Hepatocyte (in vitro differentiated cells): Measurements from ENCODE around the gene COL13A1. TPM values are rescaled to one million over a fixed set of nuclear protein-coding genes. Genes with fewer than 3 reads are reported as not detected.

ENCODE experiments used
- DNase-seq: peaks from one replicate; pipeline ENCODE4 v3.0.0-alpha.2; 2016; ENCODE audit warnings: low spot score
- H2AFZ ChIP-seq: fragments of 200-600 bp; sonication (generic); 2 replicates; pipeline ENCODE4 v1.6.0; 2016; ENCODE audit warnings: antibody characterized with exemption, mild to moderate bottlenecking
- H3K27ac ChIP-seq: fragments of 200-600 bp; sonication (generic); 2 replicates; pipeline ENCODE4 v1.5.1; 2016; ENCODE audit warnings: mild to moderate bottlenecking
- H3K27me3 ChIP-seq: fragments of 200-600 bp; sonication (generic); 2 replicates; pipeline ENCODE4 v1.6.1; 2016
- H3K36me3 ChIP-seq: fragments of 200-600 bp; sonication (generic); replicated peaks from 2 replicates; pipeline ENCODE4 v1.5.1; 2016; ENCODE audit warnings: low read depth; ENCODE audit not compliant: insufficient read depth
- H3K4me1 ChIP-seq: fragments of 200-600 bp; sonication (generic); 2 replicates; pipeline ENCODE4 v1.5.1; 2016; ENCODE audit warnings: mild to moderate bottlenecking, moderate library complexity; ENCODE audit not compliant: insufficient read depth
- H3K4me2 ChIP-seq: fragments of 200-600 bp; sonication (generic); 2 replicates; pipeline ENCODE4 v1.6.0; 2016
- H3K4me3 ChIP-seq: fragments of 200-600 bp; sonication (generic); 2 replicates; pipeline ENCODE4 v1.5.1; 2016; ENCODE audit warnings: mild to moderate bottlenecking
- H3K79me2 ChIP-seq: fragments of 200-600 bp; sonication (generic); 2 replicates; pipeline ENCODE4 v1.6.0; 2017; ENCODE audit warnings: mild to moderate bottlenecking
- H3K9me2 ChIP-seq: fragments of 200-600 bp; sonication (generic); replicated peaks from 2 replicates; pipeline ENCODE4 v1.6.0; 2017; ENCODE audit warnings: mild to moderate bottlenecking; ENCODE audit not compliant: insufficient read depth
- H3K9me3 ChIP-seq: fragments of 200-600 bp; sonication (generic); 2 replicates; pipeline ENCODE4 v1.5.1; 2016; ENCODE audit warnings: low read depth, mild to moderate bottlenecking
- H4K20me1 ChIP-seq: fragments of 200-600 bp; sonication (generic); 2 replicates; pipeline ENCODE4 v1.6.0; 2016; ENCODE audit warnings: mild to moderate bottlenecking; ENCODE audit not compliant: insufficient read depth, poor library complexity, severe bottlenecking
- CTCF ChIP-seq: fragments of 200-600 bp; sonication (generic); IDR thresholded peaks from 2 replicates; pipeline ENCODE4 v1.5.1; 2016; ENCODE audit warnings: antibody characterized with exemption, mild to moderate bottlenecking; ENCODE audit not compliant: poor library complexity
- EZH2 ChIP-seq: fragments of 200-600 bp; sonication (generic); IDR thresholded peaks from 2 replicates; pipeline ENCODE4 v1.6.1; 2016; ENCODE audit warnings: antibody characterized with exemption, mild to moderate bottlenecking, borderline replicate concordance
- EZH2phosphoT487 ChIP-seq: fragments of 200-600 bp; sonication (generic); IDR thresholded peaks from one replicate; pipeline ENCODE4 v1.6.1; 2018; ENCODE audit warnings: antibody characterized with exemption, mild to moderate bottlenecking, low read depth, moderate library complexity; ENCODE audit not compliant: unreplicated experiment, severe bottlenecking
- WGBS: methylation state at CpG from one replicate; pipeline ENCODE4 v1.1.6; 2016; ENCODE audit warnings: low lambda C conversion rate; ENCODE audit errors: missing lambda C conversion rate; 5-methylcytosine and 5-hydroxymethylcytosine counted together
- polyA plus RNA-seq: library from polyadenylated mRNA; unstranded; fragments of >200 nt; fragmentation: Nextera tagmentation; extraction: Ambion mirVana; gene quantifications from 2 replicates; pipeline ENCODE4 v1.2.1, GENCODE V29; 2016
- total RNA-seq: library from RNA; depleted of rRNA; stranded (reverse); fragments of >200 nt; gene quantifications from 2 replicates; pipeline ENCODE4 v1.2.3, GENCODE V29; 2014

COL13A1 gene
- total and polyA plus RNA-seq, 2 experiments from 2014 or later: 4.5 to 8.5 TPM

DNA sequence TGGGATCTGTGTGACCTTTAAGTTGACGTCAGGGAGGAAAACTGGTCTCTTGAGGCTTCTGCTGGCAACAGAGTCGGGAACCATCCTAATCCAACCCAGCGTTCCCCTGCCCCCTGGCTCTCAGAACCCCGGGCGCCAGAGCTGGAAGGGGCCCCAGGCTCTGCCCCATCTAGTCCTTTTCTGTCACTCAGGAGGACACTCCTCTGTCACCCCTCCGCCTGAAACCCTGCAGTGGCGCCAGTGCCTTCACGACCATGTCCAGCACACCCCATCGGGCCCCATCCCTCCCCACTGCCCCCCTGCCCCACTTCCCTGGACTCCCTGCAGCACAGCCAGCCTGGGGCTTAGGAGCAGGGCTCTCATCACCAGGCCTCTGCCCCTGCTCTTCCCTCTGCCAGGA, 39.1 kb downstream of the COL13A1 start:
- Histone ChIP-seq H3K4me3 (no peak overlapping the region), H3K4me2 (no peak overlapping the region), H3K79me2 (no peaks in the 10 kb centered on the region), H3K4me1 (peaks cover 33% of the 10 kb centered on the region), H4K20me1 (no peaks in the 10 kb centered on the region), H2AFZ (no peak overlapping the region), H3K27me3 (no peaks in the 10 kb centered on the region), H3K9me3 (no peaks in the 10 kb centered on the region), H3K9me2 (no peaks in the 10 kb centered on the region), H3K36me3 (no peaks in the 10 kb centered on the region), H3K27ac (no peak overlapping the region)
- TF ChIP-seq EZH2phosphoT487 (no peak), EZH2 (no peak), CTCF (no peak)
- 85% methylated on average over 8 of the region's 9 CpGs for WGBS
- no peak for DNase-seq

- no peaks in the 10 kb centered on the region for H3K36me3 ChIP-seq
- no peak overlapping the region for H3K27ac ChIP-seq
- no peaks in the 10 kb centered on the region for H3K79me2 ChIP-seq
- no peak for DNase-seq
- no peak for TF ChIP-seq CTCF
- TF ChIP-seq EZH2: no peak
- no peak for TF ChIP-seq EZH2phosphoT487
- H3K4me1 ChIP-seq: peaks cover 37% of the 10 kb centered on the region
- no peaks in the 10 kb centered on the region for H3K27me3 ChIP-seq
- no peak overlapping the region for H3K4me3 ChIP-seq
- no peaks in the 10 kb centered on the region for H4K20me1 ChIP-seq
- no peak overlapping the region for H2AFZ ChIP-seq
- WGBS: 79% methylated on average over 8 of the region's 8 CpGs
- H3K9me3 ChIP-seq: no peaks in the 10 kb centered on the region
- H3K4me2 ChIP-seq: no peak overlapping the region
- H3K9me2 ChIP-seq: no peaks in the 10 kb centered on the region
Observed at GRCh38 chr10:69842020-69842419, 40.3 kb downstream of the COL13A1 start.

- 61% methylated on average over 10 of the region's 10 CpGs for WGBS
- peak; percentile 28 for DNase-seq
- no peak overlapping the region for H3K4me3 ChIP-seq
- H3K4me2 ChIP-seq: no peak overlapping the region
- H3K27ac ChIP-seq: no peak overlapping the region
- H3K36me3 ChIP-seq: no peaks in the 10 kb centered on the region
- H3K79me2 ChIP-seq: no peaks in the 10 kb centered on the region
- H3K9me3 ChIP-seq: no peaks in the 10 kb centered on the region
- H3K4me1 ChIP-seq: peaks cover 44% of the 10 kb centered on the region
- no peak for TF ChIP-seq EZH2
- no peak for TF ChIP-seq CTCF
- TF ChIP-seq EZH2phosphoT487: no peak
- H4K20me1 ChIP-seq: no peaks in the 10 kb centered on the region
- H2AFZ ChIP-seq: no peak overlapping the region
- H3K27me3 ChIP-seq: no peaks in the 10 kb centered on the region
- no peaks in the 10 kb centered on the region for H3K9me2 ChIP-seq
Observed at GRCh38 chr10:69842882-69843281, 41.2 kb downstream of the COL13A1 start.

DNA sequence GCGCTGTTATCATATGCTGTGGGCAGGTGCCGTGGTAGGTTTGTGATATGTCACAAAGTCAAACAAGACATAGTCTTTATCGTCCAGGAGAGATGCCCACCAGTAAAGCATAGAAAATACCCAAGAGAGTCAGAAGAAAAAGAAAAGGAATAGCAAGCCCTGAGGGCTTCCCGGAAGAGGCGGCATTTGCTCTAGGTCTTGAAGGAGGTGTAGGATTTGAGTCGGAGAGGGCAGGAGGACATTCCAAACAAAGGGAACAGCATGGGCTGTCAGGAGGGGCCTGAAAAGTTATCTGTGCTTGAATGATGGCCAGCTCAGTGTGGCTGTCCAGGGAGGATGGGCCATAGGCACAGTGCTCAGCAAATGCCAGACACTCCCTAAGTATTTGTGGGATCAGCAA, 42.2 kb downstream of the COL13A1 start:
- H4K20me1 ChIP-seq: no peaks in the 10 kb centered on the region
- 87% methylated on average over 6 of the region's 6 CpGs for WGBS
- H3K36me3 ChIP-seq: no peaks in the 10 kb centered on the region
- no peak overlapping the region for H3K4me3 ChIP-seq
- no peak for DNase-seq
- H3K4me1 ChIP-seq: peaks cover 43% of the 10 kb centered on the region
- no peaks in the 10 kb centered on the region for H3K9me3 ChIP-seq
- H3K9me2 ChIP-seq: no peaks in the 10 kb centered on the region
- no peak overlapping the region for H3K27ac ChIP-seq
- TF ChIP-seq CTCF (no peak), EZH2phosphoT487 (no peak), EZH2 (no peak)
- no peak overlapping the region for H3K4me2 ChIP-seq
- H3K79me2 ChIP-seq: no peaks in the 10 kb centered on the region
- no peak overlapping the region for H2AFZ ChIP-seq
- H3K27me3 ChIP-seq: no peaks in the 10 kb centered on the region
